ENCODE measurements around the gene TSPEAR.

GRCh38 chr21:44738621-44739020 lies 27.2 kb upstream of the TSPEAR start:
- TF ChIP-seq POLR2AphosphoS5 (IDR thresholded peaks at IDR 0.05), result no peak
- no peak for TF ChIP-seq CTCF (IDR thresholded peaks at IDR 0.05)
